Uterus (tissue), 4 donors: ENCODE measurements around the gene BEST1. TPM values are rescaled to one million over a fixed set of nuclear protein-coding genes. Genes with fewer than 3 reads are reported as not detected.

ENCODE experiments used
- DNase-seq, 2 donors: peaks; one replicate each; pipeline ENCODE4 v3.0.0-alpha.2; 2019 to 2020
- H3K27ac ChIP-seq, 2 donors: fragments of 200-600 bp; sonication (generic); 1 replicate in 1 of 2; 2 replicates in 1 of 2; pipeline ENCODE4 v1.5.1; 2016 to 2018
- H3K27me3 ChIP-seq, 2 donors: fragments of 200-600 bp; sonication (generic); one replicate each; pipeline ENCODE4 v1.5.1; 2018 to 2019; ENCODE audit warnings: control low read depth in 1 of 2
- H3K36me3 ChIP-seq, 2 donors: fragments of 200-600 bp; sonication (generic); one replicate each; pipeline ENCODE4 v1.5.1; 2019; ENCODE audit warnings: control low read depth in 1 of 2
- H3K4me1 ChIP-seq, 2 donors: fragments of 200-600 bp; sonication (generic); one replicate each; pipeline ENCODE4 v1.5.1; 2018 to 2019; ENCODE audit warnings: control low read depth in 1 of 2
- H3K4me3 ChIP-seq, 2 donors: fragments of 200-600 bp; sonication (generic); 1 replicate in 1 of 2; 2 replicates in 1 of 2; pipeline ENCODE4 v1.5.1; 2018 to 2019; ENCODE audit warnings: mild to moderate bottlenecking in 1 of 2
- H3K9me3 ChIP-seq, 2 donors: fragments of 200-600 bp; sonication (generic); one replicate each; pipeline ENCODE4 v1.5.1; 2019; ENCODE audit warnings: control low read depth in 1 of 2
- POLR2A ChIP-seq, 2 donors: fragments of 450-650 bp; IDR thresholded peaks; one replicate each; pipeline ENCODE4 v1.6.1; 2016; ENCODE audit warnings: antibody characterized with exemption in 2 of 2, mild to moderate bottlenecking in 1 of 2, moderate library complexity in 1 of 2
- intact Hi-C: fragments of 100-400 bp; cut with DNase I; formaldehyde crosslinking; loops from one replicate; pipeline ENCODE4 v1.15.1; 2023; ENCODE audit warnings: low total_unique reads
- total RNA-seq, 4 donors: library from RNA; depleted of rRNA in 3 of 4; stranded (reverse); fragments of >200 nt in 3 of 4; gene quantifications; one replicate each; pipeline versions ENCODE4 v1.1.0 to v1.2.4, GENCODE V29; 2014 to 2023
- TF ChIP-seq, protein P1 (sequence below), 4 experiments: fragments of 200-600 bp in 2 of 4; fragments of 450-650 bp in 2 of 4; sonication (generic) in 2 of 4; IDR thresholded peaks; one replicate each; pipeline ENCODE4 v1.5.1; 2016 to 2019; ENCODE audit warnings: antibody characterized with exemption in 4 of 4, mild to moderate bottlenecking in 2 of 4, moderate library complexity in 1 of 4
- donor health status: DM: yes; HTN: yes; CAD: no.

The BEST1 gene
- total RNA-seq, 4 donors from 2014 or later, result 3.3 to 11.1 (median 3.9) TPM

DNA sequence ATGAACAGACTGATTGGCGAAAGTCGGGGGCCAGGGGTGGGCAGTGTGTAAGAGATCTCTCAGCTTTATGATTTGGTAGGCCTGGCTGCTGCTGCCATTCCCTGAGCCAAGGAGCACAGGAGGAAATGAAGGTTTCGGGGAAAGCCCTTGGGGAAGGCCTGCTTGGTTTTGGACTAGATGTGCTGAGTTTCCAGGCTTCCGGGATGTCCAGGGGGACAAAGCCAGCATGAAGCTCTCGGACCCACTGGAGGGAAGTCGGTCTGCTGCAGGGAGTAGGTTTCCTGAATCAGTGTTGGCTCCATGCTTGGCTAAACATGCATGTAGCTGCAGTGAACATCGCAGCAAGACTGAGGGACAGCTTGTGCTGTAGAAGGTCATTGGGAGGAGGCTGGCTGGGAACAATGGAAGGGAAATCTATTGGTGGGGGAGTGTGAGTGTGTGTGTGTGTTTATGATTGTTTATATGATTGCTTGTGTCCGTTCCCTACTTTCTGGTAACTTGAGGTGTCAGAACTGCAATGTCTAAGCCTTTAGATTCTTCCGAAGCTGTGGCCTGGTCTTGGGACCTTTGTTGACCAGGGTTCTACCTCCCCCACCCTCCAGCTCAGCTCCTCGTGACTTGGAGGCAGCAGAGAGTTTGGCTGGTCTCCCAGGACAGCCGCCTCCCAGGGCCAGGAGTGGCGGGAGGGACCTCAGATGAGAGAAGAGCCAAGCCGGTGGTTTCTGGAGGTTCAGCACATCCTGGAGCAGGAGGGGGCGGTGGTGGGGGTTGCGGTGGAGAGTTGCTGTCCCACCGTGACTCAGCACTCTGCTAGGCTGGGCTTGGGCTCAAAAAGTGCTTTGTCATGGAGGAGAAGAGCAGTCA, 21.3 kb downstream of the BEST1 start:
- H3K27ac ChIP-seq, result peak overlapping the region; percentile 100
- H3K27me3 ChIP-seq, result no peaks in the 10 kb centered on the region
- TF ChIP-seq, protein P1, sequence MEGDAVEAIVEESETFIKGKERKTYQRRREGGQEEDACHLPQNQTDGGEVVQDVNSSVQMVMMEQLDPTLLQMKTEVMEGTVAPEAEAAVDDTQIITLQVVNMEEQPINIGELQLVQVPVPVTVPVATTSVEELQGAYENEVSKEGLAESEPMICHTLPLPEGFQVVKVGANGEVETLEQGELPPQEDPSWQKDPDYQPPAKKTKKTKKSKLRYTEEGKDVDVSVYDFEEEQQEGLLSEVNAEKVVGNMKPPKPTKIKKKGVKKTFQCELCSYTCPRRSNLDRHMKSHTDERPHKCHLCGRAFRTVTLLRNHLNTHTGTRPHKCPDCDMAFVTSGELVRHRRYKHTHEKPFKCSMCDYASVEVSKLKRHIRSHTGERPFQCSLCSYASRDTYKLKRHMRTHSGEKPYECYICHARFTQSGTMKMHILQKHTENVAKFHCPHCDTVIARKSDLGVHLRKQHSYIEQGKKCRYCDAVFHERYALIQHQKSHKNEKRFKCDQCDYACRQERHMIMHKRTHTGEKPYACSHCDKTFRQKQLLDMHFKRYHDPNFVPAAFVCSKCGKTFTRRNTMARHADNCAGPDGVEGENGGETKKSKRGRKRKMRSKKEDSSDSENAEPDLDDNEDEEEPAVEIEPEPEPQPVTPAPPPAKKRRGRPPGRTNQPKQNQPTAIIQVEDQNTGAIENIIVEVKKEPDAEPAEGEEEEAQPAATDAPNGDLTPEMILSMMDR (IDR thresholded peaks at IDR 0.05), result peak in 1 of 4 experiments; percentile 5
- peak in 1 of 2 donors; percentile 46 for TF ChIP-seq POLR2A (IDR thresholded peaks at IDR 0.05)
- DNase-seq, result peak; percentile 99 to 100
- intact Hi-C loops, result no loop called here
- no peaks in the 10 kb centered on the region for H3K9me3 ChIP-seq
- no peaks in the 10 kb centered on the region for H3K36me3 ChIP-seq
- no peak overlapping the region for H3K4me3 ChIP-seq
- H3K4me1 ChIP-seq, result peaks cover 25% of the 10 kb centered on the region in 2 donors

DNA sequence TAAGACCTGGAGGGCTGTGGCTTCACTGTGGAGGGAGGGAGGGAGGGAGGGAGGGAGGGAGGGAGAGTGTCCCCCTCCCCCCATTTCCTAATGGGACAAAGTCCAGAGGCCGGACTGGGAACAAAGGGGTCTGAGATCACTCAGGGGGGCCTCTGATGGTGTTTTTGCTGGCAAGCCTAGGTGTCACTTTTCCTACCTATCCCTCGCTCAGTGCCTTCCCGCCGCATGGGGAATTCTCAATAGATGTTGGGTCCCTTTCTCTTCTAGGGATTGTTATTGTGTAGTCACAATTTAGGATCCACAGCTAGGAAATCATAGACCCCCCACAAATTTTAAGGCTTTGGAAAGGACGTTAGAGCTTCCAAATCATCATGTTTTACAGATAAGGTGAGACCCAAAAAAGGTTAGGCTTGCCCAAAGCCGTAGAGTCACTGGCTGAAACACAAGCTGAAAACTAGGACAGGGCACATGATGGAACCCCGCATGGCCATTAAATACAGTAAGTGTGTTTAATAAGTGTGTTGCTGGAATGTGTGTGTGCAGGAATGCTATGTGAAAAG, 22.0 kb downstream of the BEST1 start:
- peaks cover 25% of the 10 kb centered on the region in 2 donors for H3K4me1 ChIP-seq
- peak overlapping the region; percentile 100 for H3K27ac ChIP-seq
- no peaks in the 10 kb centered on the region for H3K27me3 ChIP-seq
- TF ChIP-seq, protein P1 (IDR thresholded peaks at IDR 0.05), result peak in 1 of 4 experiments; percentile 3
- no peak for TF ChIP-seq POLR2A (IDR thresholded peaks at IDR 0.05)
- DNase-seq, result no peak
- no peaks in the 10 kb centered on the region for H3K9me3 ChIP-seq
- H3K36me3 ChIP-seq, result no peaks in the 10 kb centered on the region
- intact Hi-C loops, result no loop called here
- H3K4me3 ChIP-seq, result no peak overlapping the region

DNA sequence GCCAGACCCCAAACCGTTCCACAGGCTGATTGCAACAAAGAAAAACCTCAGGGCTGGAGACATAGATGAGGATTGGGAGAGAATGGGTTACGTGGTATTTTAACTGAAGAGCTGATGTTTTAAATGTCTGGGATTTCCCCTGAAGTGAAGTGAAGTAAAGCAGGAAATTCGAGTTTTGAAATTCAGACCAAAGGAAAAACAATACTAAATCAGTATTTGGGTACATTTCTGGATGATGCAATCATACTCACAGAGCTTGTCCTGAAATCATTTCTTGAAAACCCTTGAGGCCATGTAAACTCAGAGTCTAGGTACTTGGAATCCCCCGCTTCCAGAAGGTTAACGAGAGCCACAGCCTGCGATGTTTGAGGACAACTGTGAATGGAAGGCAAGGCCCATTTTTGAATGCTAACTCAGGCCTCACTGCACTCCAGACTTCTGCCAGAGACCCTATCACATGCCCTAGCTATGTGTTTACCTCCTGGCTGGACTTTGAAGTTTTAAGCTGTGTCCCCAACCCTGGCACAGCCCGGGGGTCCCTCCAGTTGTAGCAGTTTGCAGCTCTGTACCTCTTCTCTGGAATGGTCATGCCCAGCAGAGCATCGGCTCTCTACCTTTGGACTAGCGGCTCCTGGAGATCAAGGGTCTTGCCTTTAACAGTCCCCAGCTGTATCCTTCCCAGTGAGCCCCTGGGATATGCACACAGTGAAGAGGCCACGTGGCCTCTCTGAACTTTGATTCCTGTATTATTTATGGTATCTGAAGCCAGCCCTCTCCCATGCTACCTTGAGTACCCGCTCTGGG, 22.7 kb downstream of the BEST1 start:
- Histone ChIP-seq H3K4me1 (peaks cover 25% of the 10 kb centered on the region in 2 donors), H3K4me3 (no peak overlapping the region), H3K9me3 (no peaks in the 10 kb centered on the region), H3K36me3 (no peaks in the 10 kb centered on the region), H3K27ac (peak overlapping the region; percentile 100), H3K27me3 (no peaks in the 10 kb centered on the region)
- no peak for DNase-seq
- TF ChIP-seq, protein P1 (IDR thresholded peaks at IDR 0.05), result no peak
- peak; percentile 11 to 22 for TF ChIP-seq POLR2A (IDR thresholded peaks at IDR 0.05)
- intact Hi-C loops, result no loop called here

DNA sequence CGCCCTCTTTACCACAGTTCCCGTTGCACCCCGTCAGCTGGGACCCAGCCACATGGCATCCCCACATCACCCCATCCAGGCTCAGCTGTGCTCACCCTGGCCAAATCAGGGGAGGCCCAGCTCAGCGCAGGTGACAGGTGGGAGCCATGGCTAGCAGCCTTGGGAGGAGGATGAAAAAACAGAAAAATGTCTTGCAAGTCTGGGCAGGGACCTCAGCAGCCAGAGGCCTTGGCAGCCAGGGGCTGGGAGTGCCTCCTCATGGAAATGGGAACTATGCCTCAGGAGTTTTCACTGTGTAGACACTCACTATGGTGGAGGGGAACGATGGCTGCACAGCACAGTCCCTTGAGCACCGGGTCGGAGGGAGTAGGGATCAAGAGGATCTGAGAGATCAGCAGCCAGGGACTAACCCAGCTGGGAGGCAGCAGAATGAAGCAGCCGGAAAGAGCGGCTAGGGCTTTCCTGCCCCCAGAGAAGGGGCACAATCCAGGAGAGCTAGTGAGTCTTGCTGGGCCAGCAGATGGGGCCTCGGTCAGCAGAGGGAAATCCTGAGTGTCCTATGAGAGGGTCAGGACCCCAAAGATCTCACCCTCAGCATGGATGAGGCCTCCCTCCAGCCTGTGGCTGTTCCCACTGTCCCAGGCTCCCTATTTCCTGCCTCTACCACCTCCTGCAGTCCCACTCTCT, 23.5 kb downstream of the BEST1 start:
- peak overlapping the region; percentile 100 for H3K27ac ChIP-seq
- intact Hi-C loops, result no loop called here
- H3K4me1 ChIP-seq, result peaks cover 25 to 31% of the 10 kb centered on the region in 2 donors
- no peaks in the 10 kb centered on the region for H3K27me3 ChIP-seq
- no peak overlapping the region for H3K4me3 ChIP-seq
- no peaks in the 10 kb centered on the region for H3K9me3 ChIP-seq
- H3K36me3 ChIP-seq, result no peaks in the 10 kb centered on the region
- DNase-seq, result no peak
- TF ChIP-seq, protein P1 (IDR thresholded peaks at IDR 0.05), result no peak
- no peak for TF ChIP-seq POLR2A (IDR thresholded peaks at IDR 0.05)
